Activated CD8-positive, alpha-beta memory T cell treated with anti-CD3 and anti-CD28 coated beads, Interleukin-2, amount 10 ng/mL, durations not matched to agents 7 days and 5 days (primary cell): Measurements from ENCODE around the gene BTBD6. TPM values are rescaled to one million over a fixed set of nuclear protein-coding genes. Genes with fewer than 3 reads are reported as not detected.

Experiments
- ATAC-seq: fragments of 150-1000 bp; cut with Tn5 transposase; one replicate; pipeline ENCODE4 v1.10.0; 2021; ENCODE audit warnings: moderate library complexity
- CTCF ChIA-PET: fragments of 350-600 bp; sonication (Branson Sonifier 250); formaldehyde crosslinking; loops from one replicate; lab custom pipeline; 2021; ENCODE audit warnings: antibody characterized with exemption; lab: Charles Lee
- DNase-seq: peaks from one replicate; pipeline ENCODE4 v3.0.0-alpha.2; 2020
- H3K27ac Mint-ChIP-seq: one replicate; pipeline ENCODE4 v1.8.0; 2021; ENCODE audit warnings: mild to moderate bottlenecking, mixed read lengths
- H3K27me3 Mint-ChIP-seq: one replicate; pipeline ENCODE4 v1.8.0; 2021; ENCODE audit warnings: mixed read lengths
- H3K36me3 Mint-ChIP-seq: one replicate; pipeline ENCODE4 v1.8.0; 2021; ENCODE audit warnings: mild to moderate bottlenecking, mixed read lengths
- H3K4me1 Mint-ChIP-seq: one replicate; pipeline ENCODE4 v1.8.0; 2021; ENCODE audit warnings: mixed read lengths
- H3K4me3 Mint-ChIP-seq: one replicate; pipeline ENCODE4 v1.8.0; 2021; ENCODE audit warnings: mild to moderate bottlenecking, moderate library complexity, mixed read lengths
- H3K9me3 Mint-ChIP-seq: one replicate; pipeline ENCODE4 v1.8.0; 2022; ENCODE audit warnings: low read depth, mixed read lengths
- total RNA-seq, 2 experiments: library from RNA; stranded (reverse); gene quantifications; one replicate each; pipeline ENCODE4 v1.2.3, GENCODE V29; 2021

BTBD6 gene
- 10 to 100 TPM; 47.1 to 49.0 TPM for total RNA-seq

- CTCF ChIA-PET, result interaction anchor here (0.8 to 1.9 kb wide), 5 partner anchors 33 to 104 kb away, joined by 3 to 10 read pairs (median 5); partner anchors contain the start of gene BRF1
- peak within 1 kb of the TSS; percentile 72 for H3K27ac Mint-ChIP-seq
- peaks cover 34% of the 10 kb centered on the region for H3K4me1 Mint-ChIP-seq
- H3K4me3 Mint-ChIP-seq, result peak within 1 kb of the TSS; percentile 73
- H3K27me3 Mint-ChIP-seq, result no peaks in the 10 kb centered on the region
- peak; percentile 92 for DNase-seq
- ATAC-seq, result peak; percentile 96
- no peaks in the 10 kb centered on the region for H3K9me3 Mint-ChIP-seq
- peaks cover 19% of the 10 kb centered on the region for H3K36me3 Mint-ChIP-seq
Observed at GRCh38 chr14:105248368-105249181, at the start of gene BTBD6. Gene BTBD6 (plus strand): TSS chr14:105248533. CDS start chr14:105248712, 179 bp downstream.

- no peak for DNase-seq
- CTCF ChIA-PET, result interaction anchor here (2.5 to 2.7 kb wide), 2 partner anchors 108 to 154 kb away, joined by 8 to 9 read pairs; no protein-coding TSS in a partner anchor
- no peak for ATAC-seq
Observed at GRCh38 chr14:105198588-105198987, 49.7 kb upstream of the BTBD6 start.

GRCh38 chr14:105199093-105199492 is 49.2 kb upstream of the BTBD6 start:
- Mint-ChIP-seq H3K27me3 (peaks cover 31% of the 10 kb centered on the region), H3K4me1 (peaks cover 23% of the 10 kb centered on the region), H3K36me3 (no peaks in the 10 kb centered on the region), H3K9me3 (no peaks in the 10 kb centered on the region), H3K4me3 (no peak overlapping the region), H3K27ac (no peak overlapping the region)
- ATAC-seq (no peak), DNase-seq (no peak)
- CTCF ChIA-PET, result interaction anchor here (2.5 to 3.2 kb wide), 3 partner anchors 9 to 153 kb away, joined by 8 to 9 read pairs (median 8); no protein-coding TSS in a partner anchor

More at GRCh38 chr14:105198588-105198987, 49.7 kb upstream of the BTBD6 start:
- Mint-ChIP-seq H3K27ac (no peak overlapping the region), H3K9me3 (no peaks in the 10 kb centered on the region), H3K4me3 (no peak overlapping the region), H3K36me3 (no peaks in the 10 kb centered on the region), H3K4me1 (peaks cover 28% of the 10 kb centered on the region), H3K27me3 (peaks cover 31% of the 10 kb centered on the region)

- ATAC-seq, result no peak
- H3K4me1 Mint-ChIP-seq, result peaks cover 21% of the 10 kb centered on the region
- peaks cover 25% of the 10 kb centered on the region for H3K27me3 Mint-ChIP-seq
- H3K4me3 Mint-ChIP-seq, result no peak overlapping the region
- DNase-seq, result no peak
- H3K36me3 Mint-ChIP-seq, result no peaks in the 10 kb centered on the region
- no peaks in the 10 kb centered on the region for H3K9me3 Mint-ChIP-seq
- CTCF ChIA-PET, result interaction anchor here (2.5 to 3.2 kb wide), 3 partner anchors 10 to 152 kb away, joined by 8 to 9 read pairs (median 8); no protein-coding TSS in a partner anchor
- H3K27ac Mint-ChIP-seq, result no peak overlapping the region
Observed at GRCh38 chr14:105200074-105200473, 48.3 kb upstream of the BTBD6 start.

- DNase-seq (no peak), ATAC-seq (no peak)
- Mint-ChIP-seq H3K36me3 (no peaks in the 10 kb centered on the region), H3K27ac (no peak overlapping the region), H3K9me3 (no peaks in the 10 kb centered on the region), H3K4me3 (no peak overlapping the region), H3K4me1 (peaks cover 19% of the 10 kb centered on the region), H3K27me3 (peaks cover 21% of the 10 kb centered on the region)
- CTCF ChIA-PET, result interaction anchor here (1.0 to 3.2 kb wide), 6 partner anchors 11 to 151 kb away, joined by 3 to 15 read pairs (median 4); no protein-coding TSS in a partner anchor
Observed at GRCh38 chr14:105200641-105201040, 47.7 kb upstream of the BTBD6 start.

- H3K4me1 Mint-ChIP-seq, result peaks cover 15% of the 10 kb centered on the region
- H3K9me3 Mint-ChIP-seq, result no peaks in the 10 kb centered on the region
- no peak overlapping the region for H3K4me3 Mint-ChIP-seq
- H3K36me3 Mint-ChIP-seq, result no peaks in the 10 kb centered on the region
- H3K27me3 Mint-ChIP-seq, result peaks cover 14% of the 10 kb centered on the region
- ATAC-seq, result no peak
- CTCF ChIA-PET, result interaction anchor here (0.7 to 3.2 kb wide), 10 partner anchors 11 to 151 kb away, joined by 3 to 15 read pairs (median 4); partner anchors contain the start of gene BRF1
- peak overlapping the region; percentile 56 for H3K27ac Mint-ChIP-seq
- DNase-seq, result no peak
Observed at GRCh38 chr14:105201156-105201924, 47.0 kb upstream of the BTBD6 start.

GRCh38 chr14:105201925-105202513 is 46.3 kb upstream of the BTBD6 start:
- CTCF ChIA-PET, result interaction anchor here (0.7 to 3.2 kb wide), 10 partner anchors 8 to 150 kb away, joined by 3 to 15 read pairs (median 4); partner anchors contain the start of gene BRF1
- Mint-ChIP-seq H3K36me3 (no peaks in the 10 kb centered on the region), H3K27me3 (peaks cover 14% of the 10 kb centered on the region), H3K4me1 (peaks cover 15% of the 10 kb centered on the region), H3K4me3 (no peak overlapping the region), H3K27ac (peak overlapping the region; percentile 56), H3K9me3 (no peaks in the 10 kb centered on the region)
- ATAC-seq, result peak; percentile 36
- DNase-seq, result peak; percentile 54

- H3K27ac Mint-ChIP-seq, result no peak overlapping the region
- H3K27me3 Mint-ChIP-seq, result peaks cover 7% of the 10 kb centered on the region
- DNase-seq, result peak; percentile 69
- CTCF ChIA-PET, result interaction anchor here (0.8 to 3.1 kb wide), 7 partner anchors 9 to 149 kb away, joined by 3 to 11 read pairs (median 4); no protein-coding TSS in a partner anchor
- H3K36me3 Mint-ChIP-seq, result no peaks in the 10 kb centered on the region
- ATAC-seq, result peak; percentile 66
- no peak overlapping the region for H3K4me3 Mint-ChIP-seq
- peaks cover 15% of the 10 kb centered on the region for H3K4me1 Mint-ChIP-seq
- H3K9me3 Mint-ChIP-seq, result no peaks in the 10 kb centered on the region
Observed at GRCh38 chr14:105203057-105203531, 45.2 kb upstream of the BTBD6 start.

GRCh38 chr14:105203701-105204100 is 44.6 kb upstream of the BTBD6 start:
- Mint-ChIP-seq H3K4me1 (peaks cover 15% of the 10 kb centered on the region), H3K36me3 (no peaks in the 10 kb centered on the region), H3K27ac (no peak overlapping the region), H3K4me3 (no peak overlapping the region), H3K9me3 (no peaks in the 10 kb centered on the region), H3K27me3 (peaks cover 3% of the 10 kb centered on the region)
- ATAC-seq (no peak), DNase-seq (no peak)
- CTCF ChIA-PET, result interaction anchor here (0.8 to 3.1 kb wide), 7 partner anchors 9 to 148 kb away, joined by 3 to 11 read pairs (median 4); no protein-coding TSS in a partner anchor

- DNase-seq (no peak), ATAC-seq (no peak)
- CTCF ChIA-PET, result interaction anchor here (0.7 to 3.1 kb wide), 4 partner anchors 10 to 147 kb away, joined by 3 to 11 read pairs (median 8); no protein-coding TSS in a partner anchor
- Mint-ChIP-seq H3K36me3 (no peaks in the 10 kb centered on the region), H3K27ac (no peak overlapping the region), H3K4me3 (no peak overlapping the region), H3K4me1 (peaks cover 11% of the 10 kb centered on the region), H3K9me3 (no peaks in the 10 kb centered on the region), H3K27me3 (no peaks in the 10 kb centered on the region)
Observed at GRCh38 chr14:105204206-105204930, 44.0 kb upstream of the BTBD6 start.

- no peak for ATAC-seq
Observed at GRCh38 chr14:105204931-105205672, 43.2 kb upstream of the BTBD6 start.

More at GRCh38 chr14:105204931-105205672, 43.2 kb upstream of the BTBD6 start:
- H3K36me3 Mint-ChIP-seq, result no peaks in the 10 kb centered on the region
- no peak overlapping the region for H3K4me3 Mint-ChIP-seq
- H3K27me3 Mint-ChIP-seq, result no peaks in the 10 kb centered on the region
- H3K4me1 Mint-ChIP-seq, result peaks cover 9% of the 10 kb centered on the region
- CTCF ChIA-PET, result interaction anchor here (2.2 to 3.1 kb wide), 3 partner anchors 11 to 147 kb away, joined by 8 to 11 read pairs (median 9); no protein-coding TSS in a partner anchor
- no peak overlapping the region for H3K27ac Mint-ChIP-seq
- no peaks in the 10 kb centered on the region for H3K9me3 Mint-ChIP-seq
- no peak for DNase-seq
